ENCODE results near the gene AKAP12. TPM values are rescaled to one million over a fixed set of nuclear protein-coding genes. Genes with fewer than 3 reads are reported as not detected.

The AKAP12 gene
- total and polyA plus RNA-seq, 7 donors: 2.5 to 13.1 (median 7.5) TPM

DNA sequence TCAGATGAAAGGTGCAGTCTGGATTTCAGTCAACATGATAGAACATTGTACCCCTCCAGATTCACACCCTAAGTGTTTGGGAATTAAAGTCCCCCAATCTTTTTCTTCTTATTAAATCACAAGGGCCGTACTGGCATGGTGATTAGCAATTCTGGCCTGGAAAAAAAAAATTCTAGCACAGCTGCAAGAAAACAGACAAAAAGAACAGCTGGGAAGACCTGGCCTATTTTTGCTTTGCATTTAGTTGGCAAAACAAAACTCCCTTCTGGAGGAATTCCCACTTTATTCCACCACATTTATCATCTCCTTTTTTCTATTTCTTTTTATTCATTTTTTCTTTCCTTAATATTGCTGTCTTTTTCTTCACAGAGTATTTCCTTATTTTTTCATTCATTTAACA lies 39.8 kb upstream of the AKAP12 start:
- no peaks in the 10 kb centered on the region for H3K9me3 ChIP-seq
- ATAC-seq (no peak), DNase-seq (no peak)
- H3K27ac ChIP-seq: no peak overlapping the region
- H3K27me3 ChIP-seq (ENCODE audit: insufficient read depth in 3 of 3, low read length in 2 of 3): no peaks in the 10 kb centered on the region
- H3K4me1 ChIP-seq: no peaks in the 10 kb centered on the region
- intact Hi-C loops (cut with DNase I): no loop called here
- no peak overlapping the region for H3K4me3 ChIP-seq
- no peaks in the 10 kb centered on the region for H3K36me3 ChIP-seq (ENCODE audit: insufficient read depth in 1 of 2, low read depth in 1 of 2)
- TF ChIP-seq, protein P1, sequence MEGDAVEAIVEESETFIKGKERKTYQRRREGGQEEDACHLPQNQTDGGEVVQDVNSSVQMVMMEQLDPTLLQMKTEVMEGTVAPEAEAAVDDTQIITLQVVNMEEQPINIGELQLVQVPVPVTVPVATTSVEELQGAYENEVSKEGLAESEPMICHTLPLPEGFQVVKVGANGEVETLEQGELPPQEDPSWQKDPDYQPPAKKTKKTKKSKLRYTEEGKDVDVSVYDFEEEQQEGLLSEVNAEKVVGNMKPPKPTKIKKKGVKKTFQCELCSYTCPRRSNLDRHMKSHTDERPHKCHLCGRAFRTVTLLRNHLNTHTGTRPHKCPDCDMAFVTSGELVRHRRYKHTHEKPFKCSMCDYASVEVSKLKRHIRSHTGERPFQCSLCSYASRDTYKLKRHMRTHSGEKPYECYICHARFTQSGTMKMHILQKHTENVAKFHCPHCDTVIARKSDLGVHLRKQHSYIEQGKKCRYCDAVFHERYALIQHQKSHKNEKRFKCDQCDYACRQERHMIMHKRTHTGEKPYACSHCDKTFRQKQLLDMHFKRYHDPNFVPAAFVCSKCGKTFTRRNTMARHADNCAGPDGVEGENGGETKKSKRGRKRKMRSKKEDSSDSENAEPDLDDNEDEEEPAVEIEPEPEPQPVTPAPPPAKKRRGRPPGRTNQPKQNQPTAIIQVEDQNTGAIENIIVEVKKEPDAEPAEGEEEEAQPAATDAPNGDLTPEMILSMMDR (IDR thresholded peaks at IDR 0.05): no peak
- WGBS, 3 donors: 18 to 32% (median 20%) methylated on average over 1 of the region's 1 CpG

DNA sequence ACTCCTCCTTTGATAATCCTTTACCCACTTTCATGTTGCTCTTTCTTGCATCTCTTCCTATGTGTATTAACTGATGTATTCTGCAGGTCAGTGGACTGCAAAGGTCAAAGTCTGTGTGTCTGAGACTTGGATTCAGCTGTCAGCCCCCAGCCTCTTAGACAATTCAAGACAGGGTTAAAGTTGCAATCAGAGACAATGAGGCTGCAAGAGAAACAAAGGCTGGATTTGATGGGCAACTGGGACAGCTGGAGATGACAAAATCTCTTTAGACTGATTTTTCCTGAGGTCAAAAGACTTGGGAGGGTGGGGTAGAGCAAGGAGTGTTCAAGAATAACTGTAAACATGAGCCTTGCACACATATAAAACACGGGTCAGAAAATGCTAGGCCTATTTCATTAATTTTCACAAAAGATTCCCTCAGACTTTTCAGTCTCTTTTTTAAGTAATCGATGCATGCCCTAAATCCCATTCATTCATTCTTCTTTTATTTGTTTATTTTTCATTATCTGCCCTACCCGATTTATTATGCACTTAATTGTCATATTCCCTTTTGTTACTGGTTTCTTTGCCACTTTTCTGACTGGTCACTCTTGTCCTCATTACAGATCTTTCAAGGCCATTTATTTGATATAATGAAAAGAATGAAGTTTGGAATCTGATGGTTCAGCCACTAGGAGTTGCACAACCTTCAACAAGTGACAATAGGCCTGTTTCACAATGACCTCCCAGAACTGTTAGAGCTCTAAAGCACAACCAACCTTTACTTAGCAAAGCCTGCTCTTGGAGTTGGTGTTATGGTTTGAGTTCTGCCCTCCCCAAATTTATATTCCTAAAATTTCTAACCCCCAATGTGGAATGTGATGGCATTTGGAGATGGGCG lies 33.8 kb upstream of the AKAP12 start:
- 87 to 96% (median 89%) methylated on average over 4 of the region's 4 CpGs for WGBS, 3 donors
- peaks cover 4% of the 10 kb centered on the region for H3K9me3 ChIP-seq
- intact Hi-C loops (cut with DNase I): no loop called here
- DNase-seq: no peak
- H3K27ac ChIP-seq: no peak overlapping the region
- no peaks in the 10 kb centered on the region for H3K4me1 ChIP-seq
- no peaks in the 10 kb centered on the region for H3K36me3 ChIP-seq (ENCODE audit: insufficient read depth in 1 of 2, low read depth in 1 of 2)
- no peak overlapping the region for H3K4me3 ChIP-seq
- no peaks in the 10 kb centered on the region for H3K27me3 ChIP-seq (ENCODE audit: insufficient read depth in 3 of 3, low read length in 2 of 3)
- TF ChIP-seq, protein P1 (IDR thresholded peaks at IDR 0.05): no peak
- ATAC-seq: no peak

DNA sequence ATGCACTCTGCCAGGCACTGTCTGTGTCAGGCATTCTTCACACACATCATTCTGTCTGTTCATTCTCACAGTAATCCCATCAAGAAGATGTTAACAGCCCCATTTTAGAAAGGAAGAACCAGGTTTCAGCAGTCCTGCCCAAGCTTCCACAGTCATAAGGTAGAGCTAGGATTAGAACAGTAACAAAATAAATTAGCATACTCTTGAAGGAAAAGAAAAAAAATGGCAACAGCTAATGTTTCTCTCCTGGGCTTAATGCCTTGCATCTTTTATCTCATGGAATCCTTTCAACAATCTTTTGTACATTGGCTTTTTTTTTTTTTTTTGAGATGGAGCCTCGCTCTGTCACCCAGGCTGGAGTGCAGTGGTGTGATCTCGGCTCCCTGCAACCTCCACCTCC lies 32.1 kb upstream of the AKAP12 start:
- intact Hi-C loops (cut with DNase I): no loop called here
- 87 to 100% (median 96%) methylated on average over 2 of the region's 2 CpGs for WGBS, 3 donors

DNA sequence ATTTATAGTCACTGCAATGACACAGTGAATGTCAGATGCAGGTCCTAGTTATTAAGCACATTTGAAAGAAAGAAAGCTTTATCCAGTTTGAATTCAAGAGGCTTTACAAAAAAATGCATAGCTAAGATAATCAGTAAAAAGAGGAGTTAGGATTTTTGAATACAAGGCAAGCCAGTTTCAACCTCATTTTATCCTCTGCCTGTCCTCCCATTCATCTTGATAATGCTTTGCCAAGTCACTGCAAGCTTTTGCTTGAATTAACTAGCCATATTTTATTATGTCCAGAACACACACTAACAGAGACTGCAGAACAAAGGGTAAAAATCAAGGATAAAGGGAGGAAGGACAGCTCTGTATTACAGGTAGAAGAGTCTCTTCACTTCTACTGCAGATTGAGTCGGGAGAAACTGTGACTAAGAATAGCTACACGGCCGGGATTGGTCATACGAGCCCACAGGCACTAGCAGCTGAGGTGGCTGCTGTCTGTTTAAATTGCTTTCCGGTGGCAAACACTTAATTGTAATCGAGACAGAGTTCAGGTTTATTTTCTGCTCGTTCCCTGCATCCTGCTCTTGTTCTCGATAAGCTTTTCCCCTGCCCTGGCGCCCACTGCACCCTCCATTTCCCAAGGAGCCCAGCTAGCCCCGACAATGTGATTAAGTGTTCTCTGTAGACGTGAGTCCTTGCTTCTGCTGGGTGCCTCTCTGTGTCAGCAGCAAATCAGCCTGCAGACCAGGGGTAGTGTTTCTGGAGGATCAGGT lies 30.5 kb upstream of the AKAP12 start:
- H3K9me3 ChIP-seq: peaks cover 12% of the 10 kb centered on the region
- H3K4me1 ChIP-seq: no peaks in the 10 kb centered on the region
- intact Hi-C loops (cut with DNase I): no loop called here
- H3K27ac ChIP-seq: no peak overlapping the region
- 16 to 19% (median 19%) methylated on average over 11 of the region's 11 CpGs for WGBS, 3 donors
- TF ChIP-seq, protein P1 (IDR thresholded peaks at IDR 0.05): no peak
- no peak overlapping the region for H3K4me3 ChIP-seq
- ATAC-seq (no peak), DNase-seq (no peak)
- no peaks in the 10 kb centered on the region for H3K27me3 ChIP-seq (ENCODE audit: insufficient read depth in 3 of 3, low read length in 2 of 3)
- no peaks in the 10 kb centered on the region for H3K36me3 ChIP-seq (ENCODE audit: insufficient read depth in 1 of 2, low read depth in 1 of 2)

More for the DNA sequence above, 32.1 kb upstream of the AKAP12 start:
- DNase-seq (no peak), ATAC-seq (no peak)
- Histone ChIP-seq H3K4me1 (no peaks in the 10 kb centered on the region), H3K27me3 (ENCODE audit: insufficient read depth in 3 of 3, low read length in 2 of 3) (no peaks in the 10 kb centered on the region), H3K4me3 (no peak overlapping the region), H3K9me3 (peaks cover 12% of the 10 kb centered on the region), H3K27ac (no peak overlapping the region), H3K36me3 (ENCODE audit: insufficient read depth in 1 of 2, low read depth in 1 of 2) (no peaks in the 10 kb centered on the region)
- TF ChIP-seq, protein P1 (IDR thresholded peaks at IDR 0.05): no peak
